H1 (cell line): ENCODE data around the gene IPO11. TPM values are rescaled to one million over a fixed set of nuclear protein-coding genes. Genes with fewer than 3 reads are reported as not detected.

Source experiments
- CTCF ChIA-PET: fragments of 300-600 bp; sonication (Branson Sonifier 250); formaldehyde crosslinking; loops from one replicate; lab custom pipeline; 2021; ENCODE audit not compliant: partially characterized antibody; lab: Charles Lee
- POLR2A ChIA-PET: fragments of 300-600 bp; sonication (Branson Sonifier 250); formaldehyde crosslinking; loops from one replicate; lab custom pipeline; 2021; ENCODE audit warnings: inconsistent platforms; ENCODE audit not compliant: partially characterized antibody; lab: Charles Lee
- DNase-seq, 2 experiments: peaks; one replicate each; pipeline versions ENCODE4 v3.0.0 to v3.0.0-alpha.2; 2010 to 2022; ENCODE audit warnings: low spot score in 2 of 2, low read depth in 1 of 2, mixed read lengths in 1 of 2
- FAIRE-seq: peaks from 2 replicates; lab custom pipeline; 2011; peaks lifted over from hg19 to GRCh38; lab: Jason Lieb, UNC
- H2AFZ ChIP-seq: 2 replicates; pipeline ENCODE4 v1.8.1; 2012; ENCODE audit warnings: low read length, inconsistent platforms
- H2AK5ac ChIP-seq: 2 replicates; pipeline ENCODE4 v1.6.1; 2013; ENCODE audit warnings: low read depth, low read length
- H2BK120ac ChIP-seq: replicated peaks from 2 replicates; pipeline ENCODE3; 2013; ENCODE audit warnings: low read depth, low read length, inconsistent platforms
- H2BK12ac ChIP-seq: 2 replicates; pipeline ENCODE4 v1.6.1; 2013; ENCODE audit warnings: low read depth, low read length
- H2BK15ac ChIP-seq: 2 replicates; pipeline ENCODE4 v1.6.1; 2013; ENCODE audit warnings: low read length
- H2BK20ac ChIP-seq: 2 replicates; pipeline ENCODE4 v1.6.1; 2013; ENCODE audit warnings: low read length
- H2BK5ac ChIP-seq: 2 replicates; pipeline ENCODE4 v1.6.1; 2013; ENCODE audit warnings: low read depth, low read length
- H3K14ac ChIP-seq: 2 replicates; pipeline ENCODE4 v1.6.1; 2013; ENCODE audit warnings: inconsistent platforms; ENCODE audit not compliant: insufficient read length
- H3K18ac ChIP-seq: 2 replicates; pipeline ENCODE4 v1.6.1; 2013; ENCODE audit warnings: low read length; ENCODE audit errors: extremely low read depth
- H3K23ac ChIP-seq: 2 replicates; pipeline ENCODE4 v1.6.1; 2013; ENCODE audit warnings: inconsistent platforms; ENCODE audit not compliant: insufficient read length
- H3K23me2 ChIP-seq: 2 replicates; pipeline ENCODE4 v1.6.1; 2013; ENCODE audit warnings: low read depth, low read length
- H3K27ac ChIP-seq: 2 replicates; pipeline ENCODE4 v1.6.1; 2011; ENCODE audit warnings: low read depth, low read length, inconsistent platforms
- H3K27me3 ChIP-seq, 4 experiments: replicated peaks in 1 of 4; 1 replicate in 1 of 4; 2 replicates in 3 of 4; pipeline versions ENCODE4 v1.6.1 to v1.8.1; 2011 to 2013; ENCODE audit warnings: low read length in 3 of 4, mild to moderate bottlenecking in 3 of 4, inconsistent platforms in 2 of 4, mixed read lengths in 2 of 4, moderate library complexity in 1 of 4; ENCODE audit not compliant: control insufficient read depth in 3 of 4, insufficient read depth in 3 of 4; ENCODE audit errors: extremely low read depth in 1 of 4
- H3K36me3 ChIP-seq, 4 experiments: 2 replicates each; pipeline versions ENCODE4 v1.6.1 to v1.8.1; 2011 to 2013; ENCODE audit warnings: mild to moderate bottlenecking in 4 of 4, low read length in 3 of 4, moderate library complexity in 2 of 4, control low read depth in 1 of 4, inconsistent platforms in 1 of 4; ENCODE audit not compliant: insufficient read depth in 4 of 4, control insufficient read depth in 2 of 4
- H3K4ac ChIP-seq: replicated peaks from 2 replicates; pipeline ENCODE3; 2013; ENCODE audit warnings: low read length, low read depth, mixed read lengths, inconsistent platforms; ENCODE audit not compliant: insufficient read length
- H3K4me1 ChIP-seq, 4 experiments: replicated peaks in 1 of 4; 1 replicate in 1 of 4; 2 replicates in 3 of 4; pipeline versions ENCODE4 v1.6.1 to v1.8.1; 2011 to 2013; ENCODE audit warnings: low read length in 3 of 4, inconsistent platforms in 2 of 4, mixed read lengths in 1 of 4; ENCODE audit not compliant: insufficient read depth in 4 of 4, control insufficient read depth in 3 of 4
- H3K4me2 ChIP-seq, 2 experiments: 2 replicates each; pipeline versions ENCODE4 v1.6.1 to v1.8.1; 2011 to 2013; ENCODE audit warnings: low read depth in 2 of 2, low read length in 2 of 2, control low read depth in 1 of 2, inconsistent platforms in 1 of 2, mild to moderate bottlenecking in 1 of 2; ENCODE audit not compliant: insufficient read depth in 1 of 2
- H3K4me3 ChIP-seq, 4 experiments: fragments of 200-600, 300-600 bp in 1 of 4; sonication (generic), shearing (Covaris generic), sonication (Bioruptor Twin) in 1 of 4; 2 replicates each; pipeline versions ENCODE4 v1.5.1 to v1.8.1; 2011 to 2016; ENCODE audit warnings: low read length in 4 of 4, low read depth in 3 of 4, control low read depth in 2 of 4, inconsistent platforms in 2 of 4, mild to moderate bottlenecking in 2 of 4, mixed read lengths in 1 of 4, moderate library complexity in 1 of 4; ENCODE audit not compliant: insufficient read depth in 2 of 4; ENCODE audit errors: extremely low read depth in 1 of 4
- H3K56ac ChIP-seq: replicated peaks from 2 replicates; pipeline ENCODE3; 2013; ENCODE audit warnings: low read depth, mild to moderate bottlenecking, mixed read lengths, low read length, inconsistent platforms; ENCODE audit not compliant: insufficient read length
- H3K79me1 ChIP-seq: 2 replicates; pipeline ENCODE4 v1.6.1; 2013; ENCODE audit warnings: low read depth, low read length, control low read depth
- H3K79me2 ChIP-seq, 2 experiments: 2 replicates each; pipeline versions ENCODE4 v1.6.1 to v1.8.1; 2012 to 2013; ENCODE audit warnings: low read length in 2 of 2, mild to moderate bottlenecking in 2 of 2, inconsistent platforms in 1 of 2; ENCODE audit not compliant: insufficient read depth in 2 of 2, control insufficient read depth in 1 of 2
- H3K9ac ChIP-seq, 4 experiments: replicated peaks in 1 of 4; 1 replicate in 1 of 4; 2 replicates in 3 of 4; pipeline versions ENCODE4 v1.6.1 to v1.8.1; 2011 to 2013; ENCODE audit warnings: low read depth in 3 of 4, low read length in 3 of 4, control low read depth in 2 of 4, mild to moderate bottlenecking in 2 of 4, moderate library complexity in 2 of 4, inconsistent platforms in 1 of 4; ENCODE audit errors: extremely low read depth in 1 of 4
- H3K9me3 ChIP-seq, 2 experiments: 2 replicates each; pipeline versions ENCODE4 v1.6.1 to v1.8.1; 2012 to 2013; ENCODE audit warnings: mild to moderate bottlenecking in 2 of 2, moderate library complexity in 2 of 2, control low read depth in 1 of 2, inconsistent platforms in 1 of 2, low read depth in 1 of 2, low read length in 1 of 2, mixed read lengths in 1 of 2; ENCODE audit not compliant: insufficient read depth in 2 of 2
- H4K20me1 ChIP-seq, 2 experiments: replicated peaks in 1 of 2; 2 replicates each; pipeline versions ENCODE3 to v1.8.1; 2011 to 2013; ENCODE audit warnings: inconsistent platforms in 2 of 2, low read length in 2 of 2, mild to moderate bottlenecking in 1 of 2; ENCODE audit not compliant: insufficient read depth in 2 of 2, control insufficient read depth in 1 of 2
- H4K5ac ChIP-seq: 2 replicates; pipeline ENCODE4 v1.6.1; 2013; ENCODE audit warnings: low read length, low read depth, mixed read lengths, inconsistent platforms; ENCODE audit not compliant: insufficient read length
- H4K8ac ChIP-seq: 2 replicates; pipeline ENCODE4 v1.8.0; 2013; ENCODE audit warnings: mild to moderate bottlenecking, moderate library complexity, low read length, inconsistent platforms; ENCODE audit not compliant: insufficient read depth; ENCODE audit errors: extremely low read depth
- H4K91ac ChIP-seq: replicated peaks from 2 replicates; pipeline ENCODE3; 2013; ENCODE audit warnings: low read length, mixed read lengths, inconsistent platforms; ENCODE audit not compliant: insufficient read length
- CREB1 ChIP-seq: IDR thresholded peaks from 2 replicates; pipeline ENCODE4 v1.6.1; 2012; ENCODE audit warnings: inconsistent platforms
- CTBP2 ChIP-seq: IDR thresholded peaks from 2 replicates; pipeline ENCODE4 v1.7.0; 2011; ENCODE audit warnings: borderline replicate concordance, mild to moderate bottlenecking, moderate library complexity, mixed read lengths, low read length; ENCODE audit not compliant: insufficient read depth, insufficient read length
- GTF2F1 ChIP-seq: IDR thresholded peaks from 2 replicates; pipeline ENCODE4 v1.6.1; 2012; ENCODE audit warnings: low read depth, low read length, improper control_type of control experiment, borderline replicate concordance
- RXRA ChIP-seq: IDR thresholded peaks from 2 replicates; pipeline ENCODE4 v1.6.1; 2011; ENCODE audit warnings: low read depth, mild to moderate bottlenecking, low read length, moderate library complexity; ENCODE audit not compliant: insufficient read depth
- TEAD4 ChIP-seq: IDR thresholded peaks from 2 replicates; pipeline ENCODE4 v1.6.1; 2012; ENCODE audit warnings: low read depth, low read length, inconsistent platforms, mixed read lengths
- WGBS, 2 experiments: shearing (Covaris generic) in 1 of 2; methylation state at CpG; one replicate each; pipeline versions ENCODE4 v1.1.6 to v1.1.7; 2013 to 2015; ENCODE audit warnings: low lambda C conversion rate in 2 of 2, mixed read lengths in 2 of 2, inconsistent platforms in 1 of 2, low coverage in 1 of 2, missing lambda C conversion rate in 1 of 2; ENCODE audit not compliant: insufficient replicate concordance in 2 of 2, insufficient coverage in 1 of 2, insufficient read length in 1 of 2; ENCODE audit errors: extremely low coverage in 1 of 2, missing lambda C conversion rate in 1 of 2; 5-methylcytosine and 5-hydroxymethylcytosine counted together
- polyA plus RNA-seq, 7 experiments: library from polyadenylated mRNA; depleted of rRNA in 3 of 7; stranded (reverse) in 5 of 7; unstranded in 2 of 7; fragments of >200 nt in 5 of 7; fragments of 200-250 nt in 2 of 7; gene quantifications; 1 replicate in 5 of 7; 2 replicates in 1 of 7; 4 replicates in 1 of 7; pipeline versions ENCODE4 v1.2.1 to v1.2.3, GENCODE V29; 2011 to 2013; ENCODE audit warnings: missing spikeins in 2 of 7, mixed read lengths in 2 of 7
- total RNA-seq: library from RNA; stranded (reverse); fragmentation: NEBNext Ultra II Directional; extraction: Animal tissue kit (Norgen Biotek cat#: 25700); gene quantifications from 2 replicates; pipeline ENCODE4 v1.2.1, GENCODE V29; 2021

Gene IPO11
- total and polyA plus RNA-seq, 2 of the 8 experiments (the other 6 are each of a cell fraction or from before 2014, with no cell fraction given): 23.6 to 64.4 TPM

DNA sequence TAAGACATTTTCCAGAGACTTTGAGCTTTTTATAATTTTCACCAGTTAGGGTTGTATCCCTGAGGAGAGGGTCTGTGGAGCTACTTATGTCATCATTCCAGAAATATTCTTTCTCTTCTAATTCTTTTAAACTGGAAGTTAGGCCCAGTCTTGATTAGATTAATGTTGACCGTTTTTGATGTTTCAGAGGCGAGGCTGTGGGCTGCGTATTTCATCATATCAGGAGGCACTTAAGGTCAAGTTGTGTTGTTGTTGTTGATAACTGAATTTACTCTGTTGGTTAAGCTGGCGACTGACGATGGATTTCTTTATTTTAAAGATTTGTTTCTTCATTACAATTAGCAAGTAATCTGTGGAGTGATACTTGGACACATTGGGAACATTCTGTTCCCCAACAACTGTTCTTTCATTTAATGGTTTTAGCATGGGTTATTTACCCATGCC, 20.1 kb downstream of the IPO11 start:
- POLR2A ChIA-PET: interaction anchor here (1.3 to 3.3 kb wide), 3 partner anchors 19 to 29 kb away, joined by 5 to 11 read pairs (median 5); partner anchors contain the start of gene DIMT1
- no peak for TF ChIP-seq RXRA
- TF ChIP-seq CTBP2: no peak
- TF ChIP-seq TEAD4: no peak
- TF ChIP-seq GTF2F1: no peak
- TF ChIP-seq CREB1: no peak

More for the DNA sequence above, 20.1 kb downstream of the IPO11 start:
- Histone ChIP-seq H3K36me3 (peaks cover 0 to 4% (median 0%) of the 10 kb centered on the region in 4 experiments; a peak in 1 of 8 replicates), H3K56ac (no peak overlapping the region), H3K4ac (no peak overlapping the region), H2BK15ac (no peak overlapping the region), H3K79me1 (peaks cover 6% of the 10 kb centered on the region; the same call in 1 of the 2 replicates), H2AK5ac (no peak overlapping the region), H3K4me3 (no peak overlapping the region), H3K9me3 (no peaks in the 10 kb centered on the region), H3K23ac (no peak overlapping the region), H3K4me1 (no peaks in the 10 kb centered on the region), H2BK20ac (no peak overlapping the region), H2BK5ac (no peak overlapping the region), H3K27me3 (no peaks in the 10 kb centered on the region), H2BK12ac (no peak overlapping the region), H3K79me2 (peaks cover 3 to 78% of the 10 kb centered on the region in 2 experiments; a peak in 2 of 4 replicates), H4K91ac (no peak overlapping the region), H3K27ac (no peak overlapping the region), H3K18ac (no peak overlapping the region), H3K23me2 (no peaks in the 10 kb centered on the region), H4K5ac (no peak overlapping the region), H4K20me1 (peaks cover 2% of the 10 kb centered on the region in 2 experiments), H3K9ac (no peak overlapping the region), H2BK120ac (no peak overlapping the region), H2AFZ (no peak overlapping the region), H3K14ac (no peak overlapping the region), H4K8ac (no peak overlapping the region), H3K4me2 (no peak overlapping the region)
- no peak for DNase-seq
- 88% methylated on average over 5 of the region's 5 CpGs; no CpG with 5 or more reads in 1 of the 2 experiments for WGBS, 2 experiments
- no peak for FAIRE-seq
- CTCF ChIA-PET: interaction anchor here (0.6 to 5.2 kb wide), 4 partner anchors 10 to 487 kb away, joined by 3 to 32 read pairs (median 4); no protein-coding TSS in a partner anchor
